ENCODE data around the gene GH1. TPM values are rescaled to one million over a fixed set of nuclear protein-coding genes. Genes with fewer than 3 reads are reported as not detected.
"Not testable (repeated sequence)": the region's sequence is repeated elsewhere in the genome, so short reads cannot be mapped to it uniquely, and the experiment has no call there.

The GH1 gene
- total RNA-seq, 1 experiment from 2014 or later, result not detected

GRCh38 chr17:63911041-63911635 lies 7.5 kb downstream of the GH1 start, which contains the start of gene CSHL1:
CSHL1 (minus strand) TSS chr17:63911258; CDS start chr17:63911196, 62 bp downstream.
- in situ Hi-C loops (cut with HindIII; ENCODE audit: low pct_unique_long_range_greater_than_20kb, low sequenced_read_pairs) (no loop called here), intact Hi-C loops (cut with micrococcal nuclease; ENCODE audit: unreplicated experiment) (loop anchor here (10.0 kb wide), 3 partner anchors 84 to 224 kb away; partner anchors contain the start of genes ERN1, ICAM2 and PRR29)
- BruUV-seq (replicated peaks), result no TSS peak

GRCh38 chr17:63910096-63910495 lies 8.5 kb downstream of the GH1 start:
- Histone ChIP-seq H3K27me3 (ENCODE audit: control insufficient read depth, insufficient read depth, low read length) (no peaks in the 10 kb centered on the region; the same call in 1 of the 2 replicates), H3K36me3 (ENCODE audit: control insufficient read depth, insufficient read depth, low read length) (no peaks in the 10 kb centered on the region), H3K4me1 (ENCODE audit: control insufficient read depth, insufficient read depth, low read length) (no peaks in the 10 kb centered on the region), H3K9me3 (ENCODE audit: control insufficient read depth, insufficient read depth, low read depth, low read length) (no peaks in the 10 kb centered on the region), H3K4me3 (ENCODE audit: low read depth in 2 of 2, low read length in 2 of 2) (no peak overlapping the region), H3K27ac (ENCODE audit: low read length) (no peak overlapping the region)
- in situ Hi-C loops (cut with HindIII; ENCODE audit: low pct_unique_long_range_greater_than_20kb, low sequenced_read_pairs) (no loop called here), intact Hi-C loops (cut with micrococcal nuclease; ENCODE audit: unreplicated experiment) (loop anchor here (10.0 kb wide), 3 partner anchors 85 to 225 kb away; partner anchors contain the start of genes ERN1, ICAM2 and PRR29)
- ATAC-seq (no peak), DNase-seq (ENCODE audit: low read depth, low spot score) (no peak)
- TF ChIP-seq POLR2AphosphoS5 (IDR thresholded peaks at IDR 0.05; ENCODE audit: low read depth, low read length) (no peak), SIN3A (IDR thresholded peaks at IDR 0.05; ENCODE audit: borderline replicate concordance, insufficient read depth, low read depth, low read length) (no peak), REST (IDR thresholded peaks at IDR 0.05; ENCODE audit: insufficient read depth in 1 of 2, low read depth in 2 of 2, low read length in 1 of 2) (no peak), CTCF (IDR thresholded peaks at IDR 0.05) (no peak)
- BruUV-seq (replicated peaks), result no TSS peak
- POLR2A ChIA-PET, result no interaction called here
- CTCF ChIA-PET, result interaction anchor here (2.0 kb wide), 1 partner anchor 36 kb away, joined by 8 read pairs; no protein-coding TSS in a partner anchor

More at GRCh38 chr17:63911041-63911635, 7.5 kb downstream of the GH1 start, which contains the start of gene CSHL1:
- ATAC-seq (no peak), DNase-seq (ENCODE audit: low read depth, low spot score) (no peak)
- no peaks in the 10 kb centered on the region; the same call in 1 of the 2 replicates for H3K27me3 ChIP-seq (ENCODE audit: control insufficient read depth, insufficient read depth, low read length)
- no peak within 1 kb of the TSS for H3K4me3 ChIP-seq (ENCODE audit: low read depth in 2 of 2, low read length in 2 of 2)
- no peaks in the 10 kb centered on the region for H3K4me1 ChIP-seq (ENCODE audit: control insufficient read depth, insufficient read depth, low read length)
- CTCF ChIA-PET, result interaction anchor here (0.5 to 2.0 kb wide), 7 partner anchors 35 to 496 kb away, joined by 3 to 9 read pairs (median 7); no protein-coding TSS in a partner anchor
- H3K27ac ChIP-seq (ENCODE audit: low read length), result no peak within 1 kb of the TSS
- no peaks in the 10 kb centered on the region for H3K9me3 ChIP-seq (ENCODE audit: control insufficient read depth, insufficient read depth, low read depth, low read length)
- POLR2A ChIA-PET, result no interaction called here
- H3K36me3 ChIP-seq (ENCODE audit: control insufficient read depth, insufficient read depth, low read length), result no peaks in the 10 kb centered on the region
- TF ChIP-seq POLR2AphosphoS5 (IDR thresholded peaks at IDR 0.05; ENCODE audit: low read depth, low read length) (no peak), TCF7L2 (IDR thresholded peaks at IDR 0.05; ENCODE audit: low read depth, low read length) (no peak), SIN3A (IDR thresholded peaks at IDR 0.05; ENCODE audit: borderline replicate concordance, insufficient read depth, low read depth, low read length) (no peak), CTCF (IDR thresholded peaks at IDR 0.05) (no peak), REST (IDR thresholded peaks at IDR 0.05; ENCODE audit: insufficient read depth in 1 of 2, low read depth in 2 of 2, low read length in 1 of 2) (no peak)

- H3K9me3 ChIP-seq (ENCODE audit: control insufficient read depth, insufficient read depth, low read depth, low read length); BruUV-seq (replicated peaks); H3K4me3 ChIP-seq (ENCODE audit: low read depth in 2 of 2, low read length in 2 of 2); ATAC-seq; POLR2A ChIA-PET; DNase-seq (ENCODE audit: low read depth, low spot score); CTCF ChIA-PET; H3K27me3 ChIP-seq (ENCODE audit: control insufficient read depth, insufficient read depth, low read length); H3K27ac ChIP-seq (ENCODE audit: low read length); intact Hi-C loops (cut with micrococcal nuclease; ENCODE audit: unreplicated experiment); H3K4me1 ChIP-seq (ENCODE audit: control insufficient read depth, insufficient read depth, low read length); H3K36me3 ChIP-seq (ENCODE audit: control insufficient read depth, insufficient read depth, low read length); in situ Hi-C loops (cut with HindIII; ENCODE audit: low pct_unique_long_range_greater_than_20kb, low sequenced_read_pairs): not testable (repeated sequence)
Observed at GRCh38 chr17:63909586-63909985, 9.1 kb downstream of the GH1 start.

Measured in Panc1 (cell line).